ENCODE data around the gene ENTPD6.
"Not testable (repeated sequence)": the region's sequence is repeated elsewhere in the genome, so short reads cannot be mapped to it uniquely, and the experiment has no call there.

The ENTPD6 gene

GRCh38 chr20:25195014-25195961 is at the start of gene ENTPD6:
Gene ENTPD6, plus strand, starts transcription at chr20:25195712. Its CDS starts 10,825 bp downstream, at chr20:25206537.
- DNase-seq (ENCODE audit: low spot score), result peak; percentile 90

- DNase-seq (ENCODE audit: low spot score), result no peak
Measured at GRCh38 chr20:25146976-25147375, 48.5 kb upstream of the ENTPD6 start.

GRCh38 chr20:25147716-25148115 is 47.8 kb upstream of the ENTPD6 start:
- DNase-seq (ENCODE audit: low spot score), result no peak

- DNase-seq (ENCODE audit: low spot score), result no peak
Measured at GRCh38 chr20:25148181-25148981, 47.1 kb upstream of the ENTPD6 start.

- no peak for DNase-seq (ENCODE audit: low spot score)
Measured at GRCh38 chr20:25148982-25149846, 46.3 kb upstream of the ENTPD6 start.

- no peak for DNase-seq (ENCODE audit: low spot score)
Measured at GRCh38 chr20:25150016-25150415, 45.5 kb upstream of the ENTPD6 start.

GRCh38 chr20:25158043-25158442 is 37.5 kb upstream of the ENTPD6 start:
- no peak for DNase-seq (ENCODE audit: low spot score)

- DNase-seq (ENCODE audit: low spot score), result no peak
Measured at GRCh38 chr20:25160467-25160866, 35.0 kb upstream of the ENTPD6 start.

- no peak for DNase-seq (ENCODE audit: low spot score)
Measured at GRCh38 chr20:25160897-25161296, 34.6 kb upstream of the ENTPD6 start.

GRCh38 chr20:25165128-25165527 is 30.4 kb upstream of the ENTPD6 start:
- DNase-seq (ENCODE audit: low spot score), result no peak

GRCh38 chr20:25166105-25166782 is 29.3 kb upstream of the ENTPD6 start:
- DNase-seq (ENCODE audit: low spot score), result not testable (repeated sequence)

- DNase-seq (ENCODE audit: low spot score), result no peak
Measured at GRCh38 chr20:25173321-25173720, 22.2 kb upstream of the ENTPD6 start.

GRCh38 chr20:25173886-25174308 is 21.6 kb upstream of the ENTPD6 start:
- DNase-seq (ENCODE audit: low spot score), result peak; percentile 24

GRCh38 chr20:25176184-25176583 is 19.3 kb upstream of the ENTPD6 start:
- no peak for DNase-seq (ENCODE audit: low spot score)

GRCh38 chr20:25177890-25178321 is 17.6 kb upstream of the ENTPD6 start:
- DNase-seq (ENCODE audit: low spot score), result no peak

GRCh38 chr20:25178563-25179438 is 16.7 kb upstream of the ENTPD6 start:
- peak; percentile 72 for DNase-seq (ENCODE audit: low spot score)

GRCh38 chr20:25179439-25180089 is 15.9 kb upstream of the ENTPD6 start:
- no peak for DNase-seq (ENCODE audit: low spot score)

- not testable (repeated sequence) for DNase-seq (ENCODE audit: low spot score)
Measured at GRCh38 chr20:25184391-25184790, 11.1 kb upstream of the ENTPD6 start.

- DNase-seq (ENCODE audit: low spot score), result no peak
Measured at GRCh38 chr20:25187220-25187619, 8.3 kb upstream of the ENTPD6 start.

GRCh38 chr20:25187635-25188034 is 7.9 kb upstream of the ENTPD6 start:
- no peak for DNase-seq (ENCODE audit: low spot score)

Measured in LoVo (cell line).